ENCODE data around the gene PXDN.

Gene PXDN

GRCh38 chr2:1591978-1592907 is 152.1 kb downstream of the PXDN start:
- no peak for DNase-seq

GRCh38 chr2:1591461-1591770 is 152.9 kb downstream of the PXDN start:
- no peak for DNase-seq

DNA sequence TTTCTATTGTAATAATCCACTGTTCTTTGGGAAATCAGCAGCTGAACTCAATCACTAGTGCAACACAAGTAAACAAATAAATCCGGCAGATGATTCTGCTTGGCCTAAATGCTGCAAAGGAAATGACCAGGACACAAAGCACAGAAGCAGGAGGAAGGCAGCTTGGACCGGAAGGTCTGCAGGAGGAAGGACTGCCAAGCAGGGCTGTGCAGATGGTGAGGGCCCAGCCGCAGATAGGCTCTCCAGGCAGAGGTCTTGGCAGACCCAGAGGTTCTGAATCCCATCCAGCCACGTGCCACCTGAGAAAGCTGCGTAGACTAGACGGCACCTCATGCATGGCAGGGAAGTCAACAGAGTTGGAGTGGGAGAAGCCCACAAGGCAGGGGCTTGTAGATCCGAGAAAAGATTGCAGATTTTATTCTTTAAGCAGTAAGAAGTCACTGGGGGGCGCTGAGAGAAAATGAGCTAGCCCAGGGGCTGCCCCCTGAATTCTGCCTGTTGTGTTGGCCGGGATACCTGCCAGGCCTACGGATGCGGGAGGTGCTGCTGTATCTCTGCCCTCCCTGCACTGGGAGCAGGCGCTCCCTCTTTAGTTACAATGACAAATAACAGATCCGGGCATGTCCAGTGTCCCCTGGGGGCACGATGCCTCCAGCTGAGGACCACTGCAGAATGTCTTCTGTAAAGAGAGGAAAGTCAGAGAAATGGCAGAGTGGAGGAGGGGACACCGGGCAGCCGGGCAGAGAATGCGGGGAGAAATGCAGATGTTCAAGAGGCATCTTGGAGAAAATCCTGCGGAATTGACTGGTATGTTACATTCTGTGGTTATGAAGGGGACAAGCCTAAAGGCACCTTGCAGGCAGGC is 153.5 kb downstream of the PXDN start:
- DNase-seq = no peak

GRCh38 chr2:1588978-1589621 is 155.2 kb downstream of the PXDN start:
- DNase-seq = no peak

DNA sequence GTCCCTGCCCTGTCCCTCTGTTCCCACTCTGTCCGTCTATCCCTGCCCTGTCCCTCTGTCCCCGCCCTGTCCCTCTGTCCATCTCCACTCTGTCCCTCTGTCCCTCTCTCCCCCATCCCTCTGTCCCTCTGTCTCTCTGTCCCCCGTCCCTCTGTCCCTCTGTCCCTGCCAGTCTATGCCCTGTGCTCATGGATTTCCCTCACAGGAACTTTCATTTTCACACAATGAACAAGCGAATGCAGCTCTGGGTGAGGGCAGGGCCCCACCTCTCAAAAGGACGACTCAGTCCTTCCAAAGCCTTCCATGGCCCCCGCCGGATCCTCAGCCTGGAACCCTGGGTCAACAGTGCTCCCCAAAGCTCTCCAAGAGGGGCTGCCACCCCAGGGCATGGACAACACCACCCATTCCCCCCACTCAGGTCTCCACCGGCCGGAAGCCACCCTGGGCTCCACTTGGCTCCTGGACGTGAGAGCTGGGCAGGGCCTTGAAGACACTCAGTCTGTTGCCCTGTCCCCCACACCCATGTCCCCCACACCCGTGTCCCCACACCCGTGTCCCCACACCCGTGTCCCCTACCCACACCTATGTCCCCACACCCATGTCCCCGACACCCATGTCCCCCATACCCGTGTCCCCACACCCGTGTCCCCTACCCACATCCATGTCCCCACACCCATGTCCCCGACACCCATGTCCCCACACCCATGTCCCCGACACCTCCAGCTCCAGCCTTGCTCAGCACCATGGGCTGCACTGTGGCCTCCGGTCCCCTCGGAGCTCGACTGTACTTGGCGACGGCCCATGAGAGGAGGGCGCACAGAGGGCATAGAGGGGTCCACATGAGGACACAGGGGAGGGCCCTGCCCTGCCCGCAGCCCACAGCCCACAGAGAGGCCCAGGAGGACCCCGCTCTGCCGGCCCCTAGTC is 156.0 kb downstream of the PXDN start:
- DNase-seq = no peak

DNA sequence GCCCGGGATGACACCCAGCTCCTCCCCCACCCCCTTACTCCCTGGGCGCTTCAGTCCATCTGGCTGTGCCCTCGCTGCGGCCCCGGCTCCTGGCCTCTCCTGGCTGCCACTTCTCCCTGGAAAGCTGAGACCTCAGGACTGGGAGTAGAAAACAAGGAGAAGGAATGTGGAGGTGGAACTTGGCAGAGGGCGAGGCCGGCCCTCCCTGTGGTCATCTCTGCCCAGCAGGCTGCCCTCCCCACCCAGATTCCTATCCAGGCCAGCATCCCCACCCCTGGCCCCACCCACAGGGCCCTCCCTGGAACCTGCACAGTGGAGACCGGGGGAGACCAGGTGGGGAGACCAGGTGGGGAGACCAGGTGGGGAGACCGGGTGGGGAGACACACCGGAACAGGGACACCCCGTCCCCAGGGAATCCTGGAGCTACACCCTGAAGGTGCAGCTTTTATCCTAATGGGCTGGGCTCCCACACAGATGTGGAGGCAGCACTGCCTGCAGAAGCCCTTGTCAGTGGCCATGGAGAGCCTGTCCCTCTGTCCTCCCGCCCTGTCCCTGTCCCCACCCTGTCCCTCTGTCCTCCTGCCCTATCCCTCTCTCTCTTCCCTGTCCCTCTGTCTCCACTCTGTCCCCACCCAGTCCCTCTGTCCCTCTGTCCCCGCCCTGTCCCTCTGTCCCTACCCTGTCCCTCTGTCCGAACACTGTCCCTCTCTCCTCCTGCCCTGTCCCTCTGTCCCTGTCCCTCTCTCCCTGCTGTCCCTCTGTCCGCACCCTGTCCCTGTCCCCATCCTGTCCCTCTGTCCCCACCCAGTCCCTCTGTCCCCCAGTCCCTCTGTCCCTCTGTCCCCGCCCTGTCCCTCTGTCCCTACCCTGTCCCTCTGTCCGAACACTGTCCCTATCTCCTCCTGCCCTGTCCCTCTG is 157.1 kb downstream of the PXDN start:
- DNase-seq = no peak

- no peak for DNase-seq
These were observed 157.9 kb downstream of the PXDN start for GRCh38 chr2:1586251-1586922.

DNA sequence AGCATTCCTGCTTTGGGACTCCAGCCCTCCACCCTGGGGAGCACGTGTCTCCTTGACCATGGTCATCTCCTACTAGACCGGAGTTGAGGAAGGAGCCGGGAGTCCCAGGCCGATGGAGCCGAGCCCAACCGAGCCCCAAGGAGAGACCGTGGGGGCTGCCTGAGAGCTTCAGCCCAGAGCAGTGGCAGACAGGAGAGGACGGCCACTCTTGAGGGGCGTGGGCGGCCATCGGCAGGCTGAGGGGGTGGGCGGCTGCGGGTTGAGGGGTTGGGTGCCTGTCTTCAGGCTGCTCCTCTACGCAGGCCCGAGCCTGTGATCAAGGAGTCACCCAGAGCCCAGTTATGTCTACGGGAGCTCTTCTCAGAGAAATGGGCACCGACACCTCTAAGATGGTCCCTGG is 158.7 kb downstream of the PXDN start:
- no peak for DNase-seq

DNA sequence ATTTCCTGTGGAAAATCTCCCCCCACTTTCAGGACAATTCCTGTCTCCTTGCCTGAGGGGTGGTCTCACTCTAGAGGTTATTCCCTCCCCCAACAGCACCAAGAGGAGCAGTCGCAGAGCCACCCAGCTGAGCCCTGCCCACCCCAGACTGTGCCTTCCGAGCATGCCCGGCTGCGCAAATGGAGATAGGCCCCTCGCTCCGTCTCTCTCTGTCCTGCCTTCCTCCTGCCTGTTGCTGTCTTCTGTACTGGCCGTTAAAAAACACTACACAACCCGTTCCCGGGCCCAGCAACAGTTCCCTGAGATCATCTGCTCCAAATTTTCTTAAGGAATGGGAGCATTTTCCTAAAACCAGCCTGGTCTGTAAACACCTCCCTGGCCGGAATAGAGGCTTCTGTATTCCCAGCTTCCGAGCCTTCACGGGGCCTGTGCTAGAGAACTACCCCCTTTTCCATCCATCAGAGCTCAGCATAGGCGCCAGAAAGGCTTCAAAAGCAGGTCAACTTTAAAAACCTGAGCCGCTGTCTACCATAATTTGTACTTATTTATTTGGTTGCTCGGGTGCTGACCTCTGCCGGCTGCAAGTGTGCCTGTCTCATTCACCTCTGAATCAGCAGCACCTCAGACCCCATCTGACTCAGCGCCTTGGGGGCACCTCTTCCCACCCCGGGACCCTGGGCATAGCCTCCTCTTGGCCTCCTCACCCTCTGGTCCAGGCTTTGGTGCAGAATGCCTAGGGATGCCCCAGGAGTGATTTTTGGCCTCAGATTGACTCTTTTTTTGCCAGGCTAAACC is 159.4 kb downstream of the PXDN start:
- no peak for DNase-seq

- DNase-seq = no peak
These were observed 160.2 kb downstream of the PXDN start for GRCh38 chr2:1584051-1584531.

- DNase-seq = no peak
These were observed 161.4 kb downstream of the PXDN start for GRCh38 chr2:1582891-1583341.

- DNase-seq = no peak
These were observed 162.2 kb downstream of the PXDN start for GRCh38 chr2:1581965-1582625.
